HG02642 (cell line): ENCODE results near the gene MVK.
"Not testable (repeated sequence)": the region's sequence is repeated elsewhere in the genome, so short reads cannot be mapped to it uniquely, and the experiment has no call there.

ENCODE experiments used
- ATAC-seq: cut with Tn5 transposase; IDR thresholded peaks from one replicate; pipeline ENCODE4 v1.9.1; 2021; ENCODE audit warnings: mild to moderate bottlenecking; ENCODE audit not compliant: unreplicated experiment, poor library complexity

Gene MVK

DNA sequence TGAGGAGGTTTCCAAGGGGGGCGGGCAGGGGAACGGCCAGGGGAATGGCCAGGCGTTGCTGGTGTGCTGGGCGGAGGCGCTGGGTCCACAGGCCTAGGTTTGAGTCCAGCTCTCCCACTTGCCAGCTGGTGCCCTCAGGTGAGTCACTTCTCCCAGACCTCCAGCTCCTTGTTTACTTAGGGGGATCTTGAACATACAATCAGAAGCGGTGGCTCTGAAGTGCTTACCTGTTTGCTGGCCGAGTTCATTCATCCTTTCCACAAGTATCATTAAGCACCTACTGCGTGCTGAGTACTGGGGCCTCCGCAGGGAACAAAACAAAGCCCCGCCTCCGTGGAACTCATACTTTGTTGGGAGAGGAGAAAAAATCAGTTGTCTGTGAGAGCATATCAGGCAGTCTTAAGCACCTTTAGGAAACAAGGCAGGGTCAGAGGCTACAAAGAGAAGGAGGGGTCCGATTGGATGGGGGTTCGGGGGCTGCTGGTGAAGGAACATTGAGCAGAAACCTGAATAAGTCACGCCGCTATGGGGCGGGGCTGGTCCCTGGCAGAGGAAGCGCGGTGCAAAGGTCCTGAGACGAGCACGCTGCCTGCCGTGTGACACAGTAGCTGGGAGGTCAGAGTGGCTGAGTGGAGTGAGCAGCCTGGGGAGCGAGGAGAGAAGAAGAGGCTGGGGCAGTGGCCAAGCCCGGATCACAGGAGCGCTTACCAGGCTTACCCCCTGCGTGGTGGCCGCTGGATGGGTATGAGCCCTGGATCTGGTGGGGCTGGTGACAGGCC, 15.1 kb downstream of the MVK start:
- no peak for ATAC-seq

DNA sequence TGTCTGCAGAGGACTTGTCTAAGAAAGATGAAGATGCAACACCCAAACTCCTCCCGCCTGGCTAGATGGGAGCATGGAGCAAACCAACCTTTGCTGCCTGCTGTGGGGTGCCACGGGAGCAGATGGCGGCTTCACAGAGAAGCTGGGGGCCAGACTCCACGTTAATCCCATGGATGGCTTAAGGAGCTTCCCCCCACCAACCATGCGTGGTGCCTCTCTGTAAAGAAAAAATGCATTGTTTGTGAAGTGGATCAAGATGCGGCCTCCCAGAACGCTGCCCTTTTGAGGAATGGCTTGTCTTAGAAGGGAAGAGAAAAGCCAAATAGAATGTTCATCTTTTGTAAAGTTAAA, 15.6 kb downstream of the MVK start:
- ATAC-seq: no peak

DNA sequence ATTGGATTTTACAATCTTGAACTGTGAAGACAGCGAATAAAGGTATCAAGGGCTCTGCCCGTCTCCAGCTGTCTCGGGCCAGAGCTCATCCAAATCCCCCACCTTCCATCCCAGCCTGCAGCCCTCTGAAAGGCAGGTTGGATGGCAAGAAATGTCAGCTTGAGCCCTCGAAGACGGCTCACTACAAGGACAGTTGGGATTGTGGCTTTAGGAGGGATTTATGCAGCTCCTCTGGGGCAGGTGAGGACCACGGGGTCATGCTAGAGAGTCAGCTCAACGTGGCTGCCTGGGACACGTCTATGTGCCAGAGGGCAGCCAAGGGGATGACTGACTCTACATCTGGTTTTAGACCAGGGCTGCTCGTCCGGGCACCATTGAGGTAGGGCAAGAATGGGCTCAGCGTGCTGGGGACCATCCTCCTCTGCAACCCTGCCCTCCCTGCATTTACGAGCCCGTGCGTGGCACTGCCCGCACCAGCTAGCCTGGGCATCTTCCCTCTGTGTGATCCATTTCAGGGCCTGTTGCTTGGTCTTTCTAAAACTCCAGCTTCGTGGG, 16.2 kb downstream of the MVK start:
- no peak for ATAC-seq

DNA sequence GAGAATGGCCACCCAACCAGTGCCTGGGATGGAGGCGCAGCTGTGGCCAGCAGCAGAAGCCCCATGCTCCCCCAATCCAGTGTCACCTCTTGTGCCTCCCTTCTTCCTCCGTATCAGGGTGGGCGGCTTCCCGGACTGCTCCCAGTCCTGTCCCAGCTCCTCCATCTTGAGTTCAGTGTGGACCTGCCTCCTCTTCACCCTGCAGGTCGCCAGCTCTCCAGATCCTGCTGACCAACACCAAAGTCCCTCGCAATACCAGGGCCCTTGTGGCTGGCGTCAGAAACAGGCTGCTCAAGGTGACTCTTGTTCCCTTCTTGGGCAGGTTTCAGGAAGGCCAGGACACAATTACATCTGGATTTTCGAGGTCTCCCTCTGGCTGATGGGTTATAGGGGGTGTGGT, 17.0 kb downstream of the MVK start:
- no peak for ATAC-seq

DNA sequence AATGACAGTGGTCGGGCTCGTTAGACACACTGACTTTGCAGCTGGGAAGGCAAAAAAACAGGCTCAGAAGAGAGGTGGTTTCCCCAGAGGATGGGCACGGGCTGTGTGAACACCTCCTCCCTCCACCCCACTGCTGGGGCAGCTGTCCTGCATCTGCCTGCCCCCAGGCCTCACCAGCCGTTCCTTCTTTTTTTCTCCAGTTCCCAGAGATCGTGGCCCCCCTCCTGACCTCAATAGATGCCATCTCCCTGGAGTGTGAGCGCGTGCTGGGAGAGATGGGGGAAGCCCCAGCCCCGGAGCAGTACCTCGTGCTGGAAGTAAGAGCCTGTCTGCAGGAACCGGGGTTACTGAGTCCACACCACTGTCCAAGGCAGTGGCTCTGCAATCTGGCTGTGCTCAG, 17.4 kb downstream of the MVK start:
- no peak for ATAC-seq

DNA sequence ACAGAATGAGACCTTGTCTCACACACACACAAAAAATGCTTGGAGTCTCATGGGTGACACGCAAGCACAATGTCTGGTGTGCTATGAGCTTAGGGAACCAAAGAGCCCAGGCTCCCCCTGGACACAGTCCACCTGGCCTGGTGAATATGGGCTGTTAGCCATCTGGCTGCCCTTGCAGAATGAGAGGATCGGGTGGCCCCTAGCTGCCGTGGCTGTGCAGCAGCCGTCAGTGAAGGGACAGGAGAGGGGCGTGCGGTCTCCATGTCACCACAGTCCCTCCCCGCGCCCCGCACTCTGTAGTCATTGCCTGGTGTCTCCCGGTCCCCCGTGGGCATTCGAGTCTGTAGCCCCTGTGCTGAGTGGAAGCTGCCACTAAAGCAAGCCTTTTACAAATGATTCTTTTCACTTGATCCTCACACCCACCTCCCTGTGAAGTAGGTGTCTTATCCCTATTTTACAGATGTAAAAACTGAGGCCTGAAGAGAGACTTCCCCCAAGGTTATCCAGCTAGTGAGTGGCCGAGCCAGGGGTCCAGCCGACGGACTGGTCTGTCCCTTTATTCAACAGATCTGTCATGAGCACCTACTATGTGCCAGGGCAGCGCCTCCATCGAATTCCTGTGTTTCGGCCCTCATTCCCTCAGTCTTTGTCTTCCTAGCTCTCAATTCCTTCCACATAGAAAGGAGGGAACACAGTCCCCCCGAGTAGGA, 18.8 kb downstream of the MVK start:
- ATAC-seq: no peak

DNA sequence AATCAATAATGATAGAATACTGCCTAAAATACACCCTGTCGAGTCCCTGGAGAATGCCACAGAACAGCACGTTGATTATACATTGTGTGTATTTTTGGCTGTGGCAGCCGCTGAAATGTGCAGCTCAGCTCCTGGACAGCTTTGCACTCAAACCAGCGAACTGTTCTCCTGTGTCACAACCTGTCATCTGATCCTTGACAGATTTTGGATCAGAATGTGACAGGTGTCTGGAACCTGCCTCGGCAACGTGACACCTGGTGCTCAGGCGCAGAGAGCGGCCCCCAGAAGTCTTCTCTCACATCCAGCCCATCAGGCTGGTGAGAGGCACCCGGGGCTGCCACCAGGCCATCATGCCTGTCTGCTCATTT, 19.3 kb downstream of the MVK start:
- no peak for ATAC-seq

DNA sequence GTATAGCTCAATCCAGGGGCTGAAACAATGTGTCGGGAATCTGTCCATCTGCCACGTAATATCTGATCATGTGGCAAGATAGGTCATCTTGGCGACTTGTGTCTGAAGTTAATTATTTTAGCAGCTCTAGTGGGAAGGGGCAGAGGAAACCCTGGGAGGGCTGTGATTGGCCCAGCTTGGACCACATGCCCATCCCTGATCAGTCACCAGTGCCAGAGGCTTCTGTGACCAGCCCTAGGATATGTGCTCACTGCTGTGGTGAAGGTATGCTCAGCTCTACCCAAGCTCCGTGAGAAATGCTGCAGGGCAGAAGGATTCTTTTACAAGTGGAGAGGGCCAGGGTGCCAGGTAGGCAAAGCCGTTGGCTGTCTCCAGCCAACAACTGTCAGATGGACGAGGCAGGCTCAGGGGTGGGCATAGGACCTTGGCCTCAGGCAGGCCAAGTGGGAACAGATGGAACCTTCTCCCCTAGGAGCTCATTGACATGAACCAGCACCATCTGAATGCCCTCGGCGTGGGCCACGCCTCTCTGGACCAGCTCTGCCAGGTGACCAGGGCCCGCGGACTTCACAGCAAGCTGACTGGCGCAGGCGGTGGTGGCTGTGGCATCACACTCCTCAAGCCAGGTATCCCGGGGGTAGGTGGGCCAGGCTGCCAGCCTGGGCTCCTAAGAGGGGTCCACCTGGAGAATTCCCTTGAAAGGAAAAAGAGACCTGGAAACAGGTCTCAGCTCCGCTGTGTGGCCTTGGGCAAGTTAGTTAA, 21.1 kb downstream of the MVK start:
- no peak for ATAC-seq

DNA sequence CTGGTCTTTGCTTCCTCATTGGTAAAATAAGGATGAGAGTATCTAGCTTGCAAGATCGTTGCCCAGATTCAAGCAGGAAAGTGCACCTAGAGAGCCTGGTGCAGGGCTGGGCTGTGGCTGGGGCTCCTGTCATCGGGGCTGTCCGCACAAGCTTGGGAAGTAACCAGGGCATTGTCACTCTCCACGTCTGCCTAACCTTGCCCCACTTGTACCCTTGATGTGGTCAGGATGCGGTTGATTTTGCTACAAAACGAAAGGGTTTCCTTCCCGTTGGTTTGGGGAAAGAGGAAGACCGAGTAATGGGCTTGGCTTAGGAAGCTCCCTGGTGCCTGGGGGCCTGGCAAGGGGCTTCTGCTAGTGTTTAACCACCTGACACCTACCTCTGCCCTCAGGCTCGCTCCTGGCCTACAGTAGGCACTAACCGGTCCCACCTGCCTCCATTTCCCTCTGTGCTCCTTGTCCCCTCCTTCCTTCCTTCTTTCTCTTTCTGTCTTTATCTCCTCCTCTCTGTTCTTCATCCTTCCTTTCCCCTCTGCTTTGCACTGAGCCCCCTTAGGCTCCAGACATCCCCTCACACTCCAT, 21.8 kb downstream of the MVK start:
- ATAC-seq: no peak

DNA sequence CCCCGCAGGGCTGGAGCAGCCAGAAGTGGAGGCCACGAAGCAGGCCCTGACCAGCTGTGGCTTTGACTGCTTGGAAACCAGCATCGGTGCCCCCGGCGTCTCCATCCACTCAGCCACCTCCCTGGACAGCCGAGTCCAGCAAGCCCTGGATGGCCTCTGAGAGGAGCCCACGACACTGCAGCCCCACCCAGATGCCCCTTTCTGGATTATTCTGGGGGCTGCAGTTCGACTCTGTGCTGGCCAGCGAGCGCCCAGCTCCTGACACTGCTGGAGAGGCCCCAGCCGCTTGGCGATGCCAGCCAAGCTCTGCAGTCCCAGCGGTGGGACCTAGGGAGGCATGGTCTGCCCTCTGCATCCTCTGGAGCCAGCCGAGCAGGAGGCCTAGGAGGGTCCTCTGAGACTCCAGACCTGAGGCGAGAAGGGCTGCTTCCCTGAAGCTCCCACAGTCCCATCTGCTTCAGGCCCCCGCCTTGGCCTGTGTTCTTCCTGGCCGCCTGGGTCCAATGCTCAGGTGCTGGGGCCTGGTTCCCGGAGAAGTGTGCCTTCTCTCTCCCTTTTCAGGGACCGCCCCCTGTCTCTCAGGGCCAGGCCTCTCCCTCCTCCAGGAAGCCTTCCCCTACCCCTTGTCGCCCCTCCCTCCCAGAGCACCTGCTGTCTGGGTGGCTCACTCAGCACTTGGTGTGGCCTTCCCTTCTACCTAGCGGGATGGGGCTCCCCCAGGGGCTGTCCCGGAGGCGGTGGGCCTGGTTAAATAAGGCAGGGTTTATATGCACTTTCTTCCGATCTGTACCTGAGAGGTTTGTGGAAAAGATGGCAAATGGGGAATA, 23.0 kb downstream of the MVK start:
- ATAC-seq: no peak

DNA sequence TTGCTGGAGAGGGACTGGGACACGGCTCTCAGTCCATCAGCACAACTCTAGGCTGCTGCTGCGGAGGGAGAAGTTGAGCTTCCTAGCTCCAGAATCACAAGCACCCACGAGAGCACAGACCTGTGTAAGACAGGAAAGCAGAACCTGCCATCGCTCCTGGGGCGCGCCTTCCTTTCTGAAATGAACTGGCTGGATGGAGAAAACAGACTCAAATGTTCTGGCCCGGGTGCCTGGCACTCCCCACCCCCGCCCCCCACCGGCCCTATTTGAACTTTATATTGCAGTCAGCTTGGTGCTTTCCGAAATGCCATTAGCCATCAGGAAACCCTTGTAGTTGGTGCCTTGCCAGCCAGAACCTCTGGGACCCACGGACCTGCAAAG, 23.8 kb downstream of the MVK start:
- no peak for ATAC-seq

DNA sequence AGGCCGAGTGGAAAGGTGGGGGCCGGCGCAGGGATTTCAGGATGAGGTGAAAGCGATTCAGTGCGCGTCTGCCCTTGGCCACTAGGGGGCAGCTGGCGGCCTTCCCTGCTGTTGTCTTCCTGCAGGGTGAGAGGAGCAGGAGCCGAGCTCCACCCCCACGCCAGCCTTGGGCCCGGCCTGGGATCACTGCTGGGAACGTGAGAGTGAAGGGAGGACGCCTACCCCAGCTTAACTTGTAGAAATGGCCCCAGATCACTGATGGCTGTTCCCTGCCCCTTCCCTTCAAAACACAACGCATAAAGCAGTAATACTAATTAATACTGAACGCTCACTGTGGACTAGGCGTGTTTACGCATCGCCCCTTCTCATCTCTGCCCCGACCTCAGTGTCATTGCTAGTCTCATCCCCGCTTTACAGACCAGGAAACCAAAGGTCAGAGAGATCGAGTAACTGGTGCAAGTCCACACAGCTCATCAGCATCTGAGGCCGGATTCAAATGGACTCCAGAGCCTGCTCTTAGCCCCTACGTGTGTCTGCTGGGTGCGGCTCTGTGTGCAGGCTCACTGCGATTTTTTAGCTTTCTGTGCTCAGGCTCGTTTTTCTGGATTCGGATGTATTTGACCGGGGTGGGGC, 24.3 kb downstream of the MVK start:
- peak; percentile 51 for ATAC-seq

DNA sequence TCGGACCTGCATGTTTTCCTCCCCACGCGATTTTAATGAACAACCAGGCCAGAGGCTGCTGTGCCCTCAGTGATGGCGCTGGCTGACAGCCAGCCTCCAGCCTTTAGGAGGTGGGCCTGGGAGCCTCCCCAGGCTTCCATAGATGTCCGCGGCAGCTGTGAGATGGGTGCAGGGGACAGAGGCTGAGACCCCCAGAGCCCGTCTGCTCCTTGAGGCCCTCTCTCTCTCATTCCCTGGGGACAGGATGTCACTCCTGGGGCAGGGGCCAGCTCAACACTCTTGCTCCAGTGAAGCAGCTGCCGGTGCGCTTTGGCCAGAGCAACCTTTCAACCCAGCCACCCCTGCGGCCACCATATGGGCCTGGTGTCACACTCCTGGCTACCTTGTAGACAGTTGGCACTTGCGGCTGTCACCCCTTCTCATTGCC, 24.8 kb downstream of the MVK start:
- no peak for ATAC-seq

DNA sequence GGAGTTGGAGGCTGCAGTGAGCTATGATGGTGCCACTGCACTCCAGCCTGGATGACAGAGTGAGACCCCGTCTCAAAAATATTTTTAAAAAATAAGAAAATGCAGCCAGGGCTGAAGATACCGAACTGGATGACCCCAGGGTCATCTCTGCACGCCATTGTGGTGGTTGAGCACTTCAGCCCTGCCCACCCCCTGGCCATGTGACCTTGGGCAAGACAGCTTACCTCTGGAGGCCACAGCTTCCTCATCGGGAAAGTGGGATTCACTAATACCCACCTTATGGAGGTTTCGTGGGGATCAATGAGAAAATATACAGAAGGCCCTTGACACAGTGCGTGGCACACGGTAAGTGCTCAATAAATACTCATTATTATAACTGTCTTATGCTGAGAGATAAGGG, 25.5 kb downstream of the MVK start:
- no peak for ATAC-seq

DNA sequence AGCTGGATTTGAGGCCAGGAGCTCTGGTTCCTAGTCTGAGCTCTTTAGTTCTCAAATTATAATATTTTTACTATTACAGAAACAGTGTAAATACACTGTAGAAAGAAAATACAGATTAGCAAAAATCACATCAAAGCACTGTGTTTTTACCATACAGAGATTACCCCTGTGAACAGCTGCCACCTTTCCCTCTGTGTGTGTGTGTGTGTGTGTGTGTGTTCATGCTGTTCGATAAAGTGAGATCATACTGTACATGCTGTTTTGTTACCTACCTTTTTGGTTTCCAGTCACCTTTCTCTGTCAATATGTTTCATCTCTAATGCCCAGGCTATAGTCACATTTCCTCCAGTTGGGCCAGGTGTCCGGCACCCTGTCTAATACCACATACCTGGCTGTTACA, 26.9 kb downstream of the MVK start:
- ATAC-seq: no peak

DNA sequence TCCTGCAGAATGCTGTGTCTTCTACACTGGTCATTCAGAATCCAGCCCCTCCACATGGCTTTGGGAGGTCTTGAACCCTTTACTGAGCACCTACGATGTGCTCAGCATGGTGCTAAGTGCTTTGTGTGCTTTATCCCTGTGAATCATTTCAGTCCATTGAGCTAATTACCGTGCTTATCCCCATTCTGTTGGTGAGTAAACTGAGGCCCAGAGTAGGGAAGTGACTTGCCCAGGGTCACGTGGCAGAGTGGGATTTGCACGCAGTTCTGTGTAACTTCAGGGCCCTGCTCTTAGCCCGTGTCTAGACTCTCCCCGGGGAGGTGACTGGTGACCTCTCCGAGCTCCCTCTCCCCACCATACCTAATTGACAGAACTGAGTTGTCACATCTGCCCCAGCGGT, 27.4 kb downstream of the MVK start:
- ATAC-seq: no peak

DNA sequence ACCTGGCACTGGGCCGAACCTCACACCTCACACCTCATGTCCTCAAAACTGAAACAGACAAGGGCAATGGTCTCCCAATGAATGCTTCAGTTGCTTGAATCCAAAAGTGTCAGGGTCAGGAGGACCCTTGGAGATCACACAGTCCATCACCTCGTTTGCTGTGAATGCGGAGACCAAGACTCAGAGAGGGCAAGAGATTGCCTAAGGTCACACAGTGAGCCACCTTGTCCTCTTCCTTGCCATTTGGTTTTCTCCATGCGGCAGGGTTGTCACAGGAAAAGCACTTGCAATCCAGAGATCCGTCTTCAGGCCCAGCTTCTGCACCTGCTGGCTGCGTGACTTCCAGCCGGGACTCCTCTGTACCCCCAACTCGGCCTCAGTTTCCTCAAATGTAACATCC, 28.0 kb downstream of the MVK start:
- no peak for ATAC-seq

DNA sequence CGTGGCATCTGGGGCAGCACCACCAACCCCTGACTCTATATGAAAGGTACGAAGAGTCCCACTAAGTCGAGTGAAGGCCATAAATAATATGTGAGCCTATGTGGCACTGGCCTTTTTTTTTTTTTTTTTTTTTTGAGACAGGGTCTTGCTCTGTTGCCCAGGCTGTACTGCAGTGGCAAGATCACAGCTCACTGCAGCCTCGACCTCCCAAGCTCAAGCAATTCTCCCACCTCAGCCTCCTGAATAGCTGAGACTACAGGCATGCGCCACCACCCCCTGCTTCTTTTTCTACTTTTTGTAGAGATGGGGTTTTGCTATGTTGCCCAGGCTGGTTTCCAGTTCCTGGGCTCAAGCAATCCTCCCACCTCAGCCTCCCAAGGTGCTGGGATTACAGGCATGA, 28.5 kb downstream of the MVK start:
- not testable (repeated sequence) for ATAC-seq

DNA sequence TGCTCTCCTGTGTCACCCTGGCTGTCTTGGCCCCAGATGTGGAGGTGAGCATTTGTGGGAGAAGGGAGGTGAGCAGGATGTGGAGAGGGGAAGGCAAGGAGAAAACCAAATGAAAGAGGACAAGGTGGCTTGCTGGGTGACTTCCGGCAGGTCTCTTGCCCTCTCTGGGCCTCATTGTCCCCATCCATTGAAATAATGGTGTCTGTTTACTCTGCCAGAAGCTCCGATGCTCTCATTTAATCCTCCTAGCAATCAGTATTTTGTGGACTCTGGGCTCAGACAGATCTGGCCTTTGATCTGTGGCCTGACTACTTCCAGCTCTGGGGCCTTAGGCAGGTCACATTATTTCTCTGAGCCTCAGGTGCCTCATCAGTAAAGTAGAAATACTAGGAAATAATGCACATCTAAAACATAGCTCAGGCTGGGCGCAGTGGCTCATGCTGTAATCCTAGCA, 30.6 kb downstream of the MVK start:
- no peak for ATAC-seq
